HG02798 (cell line): ENCODE results near the gene TCN1.
"Not testable (repeated sequence)": the region's sequence is repeated elsewhere in the genome, so short reads cannot be mapped to it uniquely, and the experiment has no call there.

Source experiments
- ATAC-seq: cut with Tn5 transposase; IDR thresholded peaks from one replicate; pipeline ENCODE4 v1.9.1; 2021; ENCODE audit warnings: mild to moderate bottlenecking; ENCODE audit not compliant: unreplicated experiment, poor library complexity

The TCN1 gene

DNA sequence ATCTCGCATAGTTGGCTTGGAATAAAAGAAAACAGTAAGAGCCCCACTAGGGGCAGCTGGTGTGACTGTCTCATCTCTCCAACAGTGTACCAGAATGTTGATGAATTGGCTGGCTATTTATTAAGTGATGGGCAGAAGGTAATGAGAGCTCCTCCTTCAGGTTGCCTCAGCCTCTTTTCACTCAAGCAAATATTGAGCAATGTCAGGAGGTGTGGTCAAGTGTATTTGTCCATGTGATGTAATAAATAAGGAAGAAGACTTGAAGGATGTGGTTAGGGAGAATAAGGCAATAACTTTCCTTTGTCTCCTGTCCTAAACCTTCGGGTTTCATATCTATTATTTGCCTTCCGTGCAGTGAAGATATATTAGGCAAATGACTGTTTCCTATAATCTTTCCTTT lies at the start of gene TCN1:
TCN1 (minus strand) TSS at position 91 of the 400 bp plus-strand sequence; CDS start at position 74, 17 bp downstream.
- ATAC-seq: no peak

GRCh38 chr11:59903569-59903968 lies 37.3 kb upstream of the TCN1 start:
- ATAC-seq: not testable (repeated sequence)

- ATAC-seq: no peak
Measured at GRCh38 chr11:59901306-59901705, 35.0 kb upstream of the TCN1 start.

DNA sequence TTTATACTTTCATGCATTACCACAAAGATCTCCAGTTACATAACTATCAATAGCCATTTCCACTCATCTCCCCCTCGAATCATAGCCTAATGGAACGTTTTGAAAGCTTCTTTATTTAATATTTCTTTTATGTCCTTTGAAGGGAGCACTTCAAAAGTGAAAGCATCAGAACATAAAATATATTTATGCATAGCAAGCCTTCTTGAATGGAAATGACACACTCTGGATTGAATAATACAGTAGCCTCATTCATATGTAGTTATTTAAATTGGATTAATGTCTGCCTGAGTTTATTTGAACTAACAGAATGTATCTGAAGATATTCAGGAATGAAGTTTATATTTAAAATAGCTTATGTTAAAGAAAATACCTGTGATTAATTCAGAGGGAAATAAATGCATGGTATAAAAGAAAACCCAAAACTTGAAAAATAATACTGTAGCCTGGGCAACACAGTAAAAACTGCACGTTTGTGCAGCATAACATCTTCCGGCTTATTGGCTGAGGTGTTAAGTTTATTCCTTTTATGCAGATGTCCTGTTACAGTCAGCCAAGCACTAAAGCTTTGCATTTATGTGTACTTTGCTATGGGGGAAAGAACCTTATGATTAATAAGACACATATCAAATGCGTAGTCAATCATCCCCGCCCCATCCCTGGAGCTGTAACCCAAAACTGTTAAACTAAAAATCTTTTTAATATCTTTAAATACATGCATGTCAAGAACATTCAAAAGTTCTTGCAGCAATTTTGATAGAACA lies 34.3 kb upstream of the TCN1 start:
- no peak for ATAC-seq

DNA sequence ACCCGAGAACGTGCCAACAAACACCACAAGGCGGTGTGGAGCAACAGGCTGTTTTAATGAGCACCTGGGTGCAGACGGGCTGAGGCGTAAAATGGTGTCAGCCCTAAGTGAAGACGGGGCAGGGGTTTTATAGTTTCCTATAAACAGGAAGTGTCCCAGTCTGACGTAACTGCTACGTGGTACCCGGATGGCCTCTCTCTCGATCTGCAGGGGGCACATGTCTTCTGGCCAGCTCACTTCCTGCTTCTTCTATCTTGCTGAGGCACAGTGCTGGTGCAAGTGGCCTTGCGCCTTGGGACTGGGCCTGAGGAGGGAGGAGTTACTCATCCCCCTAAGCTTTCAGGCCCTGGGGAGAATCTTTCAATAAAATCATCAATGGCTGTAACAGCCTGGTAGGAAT lies 33.2 kb upstream of the TCN1 start:
- no peak for ATAC-seq

DNA sequence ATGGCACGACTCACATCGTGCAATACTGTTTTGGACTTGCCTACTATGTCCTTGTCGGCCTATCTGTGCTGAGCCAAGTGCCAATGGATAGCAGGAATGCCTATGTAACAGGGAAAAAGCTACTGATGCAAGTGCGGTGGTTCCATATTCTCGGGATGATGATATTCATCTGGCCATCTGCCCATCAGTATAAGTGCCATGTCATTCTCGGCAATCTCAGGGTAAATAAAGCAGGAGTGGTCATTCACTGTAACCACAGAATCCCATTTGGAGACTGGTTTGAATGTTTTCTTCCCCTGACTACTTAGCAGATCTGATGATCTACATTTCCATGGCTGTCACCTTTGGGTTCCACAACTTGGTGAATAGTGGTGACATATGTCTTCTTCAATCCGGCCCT lies 32.4 kb upstream of the TCN1 start:
- no peak for ATAC-seq

DNA sequence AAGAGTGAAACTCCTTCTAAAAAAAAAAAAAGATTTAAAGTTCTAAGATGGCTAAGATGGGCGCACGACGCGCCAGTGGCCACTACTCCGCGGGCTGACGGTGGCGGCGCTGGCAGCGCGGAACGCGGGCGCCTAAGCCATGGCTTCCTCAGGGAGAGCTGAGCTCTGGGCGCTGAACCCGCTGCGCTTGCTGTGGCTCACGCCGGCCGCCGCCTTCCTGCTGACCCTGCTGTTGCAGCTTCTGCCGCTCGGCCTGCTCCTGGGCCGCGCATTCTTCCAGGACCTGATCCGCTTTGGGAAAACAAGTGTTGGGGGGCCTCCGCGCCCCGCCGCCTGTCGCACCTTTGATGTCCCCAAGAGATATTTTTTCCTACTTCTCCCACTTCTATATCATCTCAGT lies 31.8 kb upstream of the TCN1 start:
- ATAC-seq: no peak

- no peak for ATAC-seq
Measured at GRCh38 chr11:59894616-59895015, 28.3 kb upstream of the TCN1 start.

DNA sequence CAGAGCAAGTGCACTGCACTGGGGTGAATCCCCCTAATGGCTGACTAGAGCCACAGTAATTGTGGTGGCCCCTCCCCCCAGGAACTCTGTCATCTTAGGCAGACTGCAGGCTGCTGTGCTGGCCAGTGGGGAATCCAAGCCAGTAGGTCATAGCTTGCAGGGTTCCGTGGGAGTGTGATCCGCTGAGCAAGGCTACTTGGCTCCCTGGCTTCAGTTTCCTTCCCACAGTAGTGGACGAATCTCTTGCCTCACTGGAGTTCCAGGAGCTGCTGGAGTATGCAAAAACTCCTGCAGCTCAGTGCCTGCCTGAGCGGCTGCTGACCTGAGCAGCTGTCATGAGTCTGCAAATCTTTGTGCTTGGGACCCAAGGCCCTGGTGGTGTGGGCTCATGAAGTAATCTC lies 25.5 kb upstream of the TCN1 start:
- no peak for ATAC-seq

DNA sequence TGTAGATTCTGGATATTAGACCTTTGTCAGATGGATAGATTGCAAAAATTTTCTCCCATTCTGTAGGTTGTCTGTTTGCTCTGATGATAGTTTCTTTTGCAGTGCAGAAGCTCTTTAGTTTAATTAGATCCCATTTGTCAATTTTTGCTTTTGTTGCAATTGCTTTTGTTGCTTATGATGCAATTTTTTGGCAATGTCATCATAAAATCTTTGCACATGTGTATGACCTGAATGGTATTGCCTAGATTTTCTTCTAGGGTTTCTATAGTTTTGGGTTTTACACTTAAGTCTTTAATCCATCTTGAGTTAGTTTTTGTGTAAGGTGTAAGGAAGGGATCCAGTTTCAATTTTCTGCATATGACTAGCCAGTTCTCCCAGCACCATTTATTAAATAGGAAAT lies 20.9 kb upstream of the TCN1 start:
- not testable (repeated sequence) for ATAC-seq

GRCh38 chr11:59883597-59883996 lies 17.3 kb upstream of the TCN1 start:
- no peak for ATAC-seq

GRCh38 chr11:59879567-59879966 lies 13.3 kb upstream of the TCN1 start:
- no peak for ATAC-seq

- ATAC-seq: no peak
Measured at GRCh38 chr11:59878575-59878974, 12.3 kb upstream of the TCN1 start, which contains the start of gene OOSP3. Gene OOSP3, plus strand, starts transcription at chr11:59878782. Its CDS starts 27 bp downstream, at chr11:59878809.

- ATAC-seq: no peak
Measured at GRCh38 chr11:59877784-59878183, 11.5 kb upstream of the TCN1 start.

- ATAC-seq: no peak
Measured at GRCh38 chr11:59877325-59877724, 11.0 kb upstream of the TCN1 start.

GRCh38 chr11:59875856-59876519 lies 9.7 kb upstream of the TCN1 start:
- ATAC-seq: no peak

DNA sequence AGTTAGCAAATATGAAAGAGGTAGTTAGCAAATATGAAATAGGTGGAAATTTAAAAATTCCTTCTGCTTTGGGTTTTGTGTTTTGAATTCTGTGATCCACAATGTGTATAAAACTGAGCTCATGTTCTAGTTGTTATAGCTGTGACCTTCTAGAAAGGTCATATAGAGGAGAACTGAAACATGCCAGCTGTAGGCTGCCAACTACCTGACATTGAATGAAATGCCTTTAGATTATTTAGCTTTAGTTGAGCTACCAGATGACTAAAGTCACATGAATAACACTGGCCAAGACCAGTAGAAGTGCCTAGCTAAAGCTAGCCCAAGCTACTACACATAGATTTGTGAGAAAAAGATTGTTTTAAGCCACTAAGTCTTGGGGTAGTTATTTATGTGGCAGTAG lies 5.8 kb upstream of the TCN1 start:
- no peak for ATAC-seq

DNA sequence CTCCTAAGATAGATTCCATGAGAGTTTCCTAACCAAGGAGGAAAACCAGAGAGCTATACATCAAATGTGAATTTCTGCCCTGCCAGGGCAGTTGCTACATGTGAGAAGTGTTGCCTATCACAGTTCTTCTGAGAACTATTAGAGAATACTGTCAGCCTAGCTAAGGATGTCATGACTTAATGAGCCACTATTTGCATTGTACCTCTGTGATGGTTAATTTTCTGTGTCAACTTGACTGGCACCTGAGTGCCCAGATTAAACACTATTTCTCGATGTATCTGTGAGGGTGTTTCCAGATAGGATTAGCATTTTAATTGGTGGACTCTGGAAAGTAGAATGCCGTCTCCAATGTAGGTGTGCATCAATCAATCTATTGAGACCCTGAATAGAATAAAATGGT lies 1.7 kb upstream of the TCN1 start:
- no peak for ATAC-seq

DNA sequence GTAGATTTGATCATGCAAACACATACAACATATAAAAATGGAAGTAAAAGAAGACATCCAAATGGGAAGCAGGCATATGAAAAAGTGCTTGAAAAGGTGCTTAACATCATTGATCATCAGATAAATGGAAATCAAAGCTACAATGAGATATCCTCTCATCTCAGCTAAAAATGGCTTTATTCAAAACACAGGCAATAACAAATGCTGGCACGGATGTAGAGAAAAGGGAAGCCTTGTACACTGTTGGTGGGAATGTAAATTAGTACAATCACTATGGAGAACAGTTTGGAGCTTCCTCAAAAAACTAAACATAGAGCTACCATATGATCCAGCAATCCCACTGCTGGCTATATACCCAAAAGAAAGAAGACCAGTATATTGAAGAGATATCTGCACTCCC lies 549 bp upstream of the TCN1 start:
- no peak for ATAC-seq

- ATAC-seq: no peak
Measured at GRCh38 chr11:59865031-59865430, 1.3 kb downstream of the TCN1 start.

- no peak for ATAC-seq
Measured at GRCh38 chr11:59862252-59862651, 4.0 kb downstream of the TCN1 start.

DNA sequence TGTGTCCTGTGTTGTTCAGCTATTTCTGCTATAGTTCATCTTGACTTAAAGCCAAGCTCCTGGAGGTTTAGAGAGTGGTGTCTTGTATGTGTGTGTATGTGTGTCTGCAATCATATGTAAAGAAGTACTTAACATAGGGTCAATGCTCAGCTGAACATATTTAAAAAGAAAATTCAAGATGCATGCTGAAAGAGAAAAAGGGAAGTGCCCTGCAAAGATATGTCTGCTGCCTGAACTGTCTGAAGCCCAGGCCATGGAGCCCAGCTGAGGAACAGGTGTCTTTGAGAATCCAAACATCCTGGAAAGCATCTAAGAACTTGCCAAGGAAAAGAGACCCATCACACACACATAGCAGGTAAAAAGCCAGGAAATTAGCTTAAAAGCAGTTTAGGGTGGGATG lies 6.6 kb downstream of the TCN1 start:
- ATAC-seq: no peak
